Stimulated activated CD4-positive, alpha-beta T cell treated with anti-CD3 and anti-CD28 coated beads, Interleukin-1b, Interleukin-23, amount 100 ng/mL, for 24 hours (primary cell): ENCODE data around the gene KRT72.

ENCODE experiments used
- DNase-seq, 4 experiments: peaks; one replicate each; pipeline ENCODE4 v3.0.0-alpha.2; 2020; ENCODE audit warnings: low read depth in 4 of 4, low spot score in 1 of 4

KRT72 gene

DNA sequence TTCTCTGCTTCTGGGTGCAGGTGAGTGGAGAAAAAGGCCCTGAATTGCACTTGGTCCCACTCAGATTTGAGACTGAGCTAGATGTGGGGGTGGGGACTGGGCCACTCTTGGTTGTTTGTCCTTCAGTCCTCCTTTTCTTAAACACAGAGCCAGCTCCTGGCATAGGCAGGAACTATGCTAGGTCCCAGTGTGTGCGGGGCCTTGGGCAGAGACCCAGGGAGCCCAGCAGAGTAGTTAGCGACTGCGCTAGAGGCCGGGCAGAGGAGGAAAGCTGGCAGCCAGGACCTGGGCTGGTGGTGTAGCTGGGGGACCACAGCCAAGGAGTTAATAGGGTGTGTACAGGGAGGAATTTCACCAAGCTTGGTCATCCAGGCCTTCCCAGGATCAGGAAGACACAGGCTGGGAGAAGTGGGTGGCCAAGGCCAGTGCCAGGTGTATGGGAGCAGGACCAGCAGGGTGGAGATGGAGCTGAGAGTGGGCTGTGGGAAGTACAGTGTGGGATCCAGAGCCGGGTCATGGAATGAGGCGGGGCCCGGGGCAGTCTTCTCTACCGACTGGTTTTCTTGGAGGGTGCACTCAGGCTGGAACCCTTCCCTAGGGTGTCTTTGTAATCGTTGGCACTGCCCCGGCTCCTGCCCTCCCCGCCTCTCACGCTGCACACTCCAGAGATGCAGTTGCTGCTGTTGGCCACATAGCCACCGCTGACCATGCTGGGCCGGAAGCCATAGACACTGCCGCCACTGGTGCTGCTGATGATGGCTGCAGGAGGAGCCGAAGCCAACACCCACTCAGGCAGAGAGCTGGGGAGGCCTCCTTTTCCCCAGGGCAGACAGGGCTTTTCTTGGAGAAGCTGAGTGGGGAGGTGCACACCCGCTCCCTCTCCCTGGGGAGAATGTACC is 57.0 kb downstream of the KRT72 start:
- DNase-seq = no peak

DNA sequence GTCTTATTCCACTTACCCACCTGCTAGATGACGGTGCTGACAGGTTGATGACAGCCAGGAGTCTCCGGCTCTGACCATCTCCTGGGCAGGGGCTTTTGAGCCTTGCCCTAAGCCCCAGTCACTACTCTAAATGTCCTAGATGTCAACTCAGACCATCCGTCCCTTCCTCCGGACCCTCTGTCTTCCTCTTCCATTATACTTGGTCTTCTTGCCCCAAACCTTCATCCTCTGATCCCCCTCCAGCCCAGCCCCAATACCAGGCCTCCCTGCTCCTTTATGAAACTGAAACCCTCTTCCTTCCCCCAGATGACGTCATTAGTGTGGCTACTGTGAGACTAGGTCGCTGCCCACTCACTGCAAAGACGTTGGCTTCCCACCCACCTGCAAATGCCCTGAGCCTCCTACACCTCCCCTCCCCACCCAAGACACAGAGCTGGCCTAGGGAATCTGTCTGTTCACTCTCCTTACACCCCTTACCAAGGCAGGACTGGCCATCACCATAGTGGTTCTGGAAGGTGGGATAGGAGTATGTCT is 58.4 kb downstream of the KRT72 start:
- DNase-seq = no peak

DNA sequence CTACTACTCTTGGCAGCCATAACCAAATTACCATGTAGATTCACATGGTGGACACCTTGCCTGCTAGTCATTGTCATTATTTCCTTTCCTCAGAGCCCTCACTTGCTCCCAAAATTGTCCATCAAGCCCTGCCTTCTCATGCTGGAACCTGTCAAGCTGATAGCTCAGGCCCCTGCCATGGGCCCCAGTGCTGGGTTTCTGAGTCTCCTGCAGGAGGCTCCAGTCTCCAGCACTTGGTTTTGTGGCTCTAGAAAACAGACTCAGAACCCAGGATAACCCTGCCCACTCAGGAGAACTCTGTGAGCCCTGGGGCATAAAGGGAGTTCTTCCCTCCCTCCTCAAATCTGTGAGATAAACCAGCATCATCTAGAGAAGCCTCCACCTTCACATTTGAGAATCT is 59.1 kb downstream of the KRT72 start:
- DNase-seq = no peak

DNA sequence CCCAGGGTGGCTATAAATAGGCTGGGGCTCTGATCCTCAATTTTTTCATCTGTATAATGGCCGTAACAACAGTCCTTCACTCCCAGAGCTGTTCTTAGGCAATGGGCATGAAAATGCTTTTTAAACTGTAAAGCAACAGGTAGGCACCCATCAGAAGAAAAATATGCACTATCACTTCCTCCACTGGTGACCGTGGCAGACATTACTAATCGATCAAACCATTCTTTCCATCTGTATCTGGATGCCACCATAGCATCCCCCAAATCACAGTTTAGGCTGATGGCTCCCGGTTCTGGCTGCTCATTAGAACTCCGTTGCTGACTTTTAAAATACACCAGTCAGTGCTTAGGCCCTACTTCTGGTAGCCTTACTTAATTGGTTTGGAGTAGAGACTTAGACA is 59.6 kb downstream of the KRT72 start:
- no peak for DNase-seq

DNA sequence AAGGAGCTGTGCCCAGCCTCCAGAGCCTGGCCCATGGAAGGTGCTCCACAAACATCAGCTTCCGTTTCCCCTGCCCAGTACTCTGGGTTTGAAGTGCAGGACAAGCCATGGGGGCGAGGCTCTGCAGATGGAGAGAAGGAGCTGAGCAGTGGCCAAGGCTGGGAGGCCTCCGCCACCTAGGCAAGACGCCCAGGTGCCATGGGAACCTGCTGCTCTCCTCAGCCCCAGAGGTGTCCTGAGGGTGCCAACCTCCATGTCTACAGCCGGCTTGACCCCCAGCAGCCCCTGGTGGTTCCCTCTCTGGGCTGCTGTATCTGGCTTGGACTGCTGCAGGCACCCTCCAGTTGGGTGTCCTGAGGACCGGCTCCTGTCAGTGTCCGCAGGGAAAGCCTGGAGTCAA is 60.7 kb downstream of the KRT72 start:
- no peak for DNase-seq

DNA sequence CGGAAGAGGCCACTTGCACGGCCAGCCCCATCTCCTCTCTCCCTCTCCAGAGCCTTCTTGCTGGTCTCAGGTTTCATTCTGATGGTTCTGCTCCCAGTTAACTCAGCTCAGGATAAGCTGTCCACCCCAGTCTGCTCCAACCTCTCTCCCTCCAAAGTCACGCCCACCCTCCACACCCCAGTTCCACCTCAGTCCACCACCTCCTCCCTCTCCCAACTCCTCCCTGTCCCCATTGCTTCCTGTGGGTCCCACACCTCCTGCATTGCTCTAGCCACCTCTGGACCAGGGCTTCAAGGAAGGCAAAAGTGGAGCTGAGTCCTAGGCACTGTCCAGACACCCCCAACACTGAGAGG is 61.5 kb downstream of the KRT72 start:
- no peak for DNase-seq

DNA sequence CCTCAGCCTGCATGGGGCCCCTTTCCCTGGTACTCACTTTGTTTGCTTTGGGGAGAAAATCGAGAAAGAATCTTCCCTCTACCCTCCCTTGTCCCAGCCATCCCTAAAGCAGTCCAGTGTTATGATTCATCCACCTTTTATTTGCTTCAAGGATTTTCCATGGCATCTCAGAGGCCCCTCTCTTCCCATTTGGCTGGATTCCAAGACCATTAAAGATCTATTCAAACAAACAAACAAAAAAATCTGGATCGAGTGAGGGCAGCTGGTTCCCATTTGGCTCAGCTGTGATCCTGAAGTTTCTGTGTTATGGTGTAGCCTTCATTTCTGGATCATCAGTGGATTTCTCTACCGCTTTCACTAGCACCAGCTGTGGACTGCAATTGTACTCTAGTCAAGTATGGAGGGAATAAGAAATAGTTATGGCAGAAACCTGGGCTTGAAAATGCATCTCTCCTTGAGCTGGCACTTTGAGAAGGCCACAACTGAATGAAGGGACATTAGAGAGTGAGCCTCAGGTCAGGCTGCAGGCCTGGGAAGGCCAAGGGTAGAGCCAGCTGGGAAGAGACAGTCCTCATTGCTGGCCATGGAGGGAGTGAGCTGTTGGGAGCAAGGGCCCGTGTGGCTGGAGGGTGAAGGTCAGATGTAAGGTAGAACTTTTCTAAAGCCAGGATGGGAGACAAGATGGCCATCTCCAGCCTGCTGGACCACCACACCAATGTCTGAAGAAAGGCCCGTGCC is 62.0 kb downstream of the KRT72 start:
- DNase-seq = no peak

DNA sequence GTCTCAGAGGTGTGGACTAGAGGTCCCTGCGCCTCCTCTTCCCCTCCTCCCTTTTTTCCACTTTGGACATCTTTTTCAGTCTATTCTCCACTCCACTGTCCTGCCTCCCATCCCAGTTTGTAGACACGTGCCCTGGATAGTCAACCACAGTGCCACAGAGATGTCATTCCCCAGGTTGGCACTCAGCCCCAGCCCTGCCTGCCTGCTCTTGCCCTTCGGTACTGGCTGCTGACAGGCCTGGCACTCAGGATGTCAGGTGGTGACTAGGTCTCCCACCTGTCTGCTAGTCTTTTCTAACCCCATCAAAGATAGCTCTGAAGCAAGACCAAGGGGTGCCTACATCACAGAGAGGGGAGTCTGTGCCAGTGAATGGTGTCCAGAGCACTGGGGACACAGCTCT is 64.2 kb downstream of the KRT72 start:
- no peak for DNase-seq
